HG03060 (cell line): ENCODE results near the gene TRIM54.

Experiments
- ATAC-seq: cut with Tn5 transposase; IDR thresholded peaks from one replicate; pipeline ENCODE4 v1.9.1; 2021; ENCODE audit warnings: low read depth, moderate number of reproducible peaks; ENCODE audit not compliant: unreplicated experiment

Gene TRIM54, protein sequence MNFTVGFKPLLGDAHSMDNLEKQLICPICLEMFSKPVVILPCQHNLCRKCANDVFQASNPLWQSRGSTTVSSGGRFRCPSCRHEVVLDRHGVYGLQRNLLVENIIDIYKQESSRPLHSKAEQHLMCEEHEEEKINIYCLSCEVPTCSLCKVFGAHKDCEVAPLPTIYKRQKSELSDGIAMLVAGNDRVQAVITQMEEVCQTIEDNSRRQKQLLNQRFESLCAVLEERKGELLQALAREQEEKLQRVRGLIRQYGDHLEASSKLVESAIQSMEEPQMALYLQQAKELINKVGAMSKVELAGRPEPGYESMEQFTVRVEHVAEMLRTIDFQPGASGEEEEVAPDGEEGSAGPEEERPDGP

DNA sequence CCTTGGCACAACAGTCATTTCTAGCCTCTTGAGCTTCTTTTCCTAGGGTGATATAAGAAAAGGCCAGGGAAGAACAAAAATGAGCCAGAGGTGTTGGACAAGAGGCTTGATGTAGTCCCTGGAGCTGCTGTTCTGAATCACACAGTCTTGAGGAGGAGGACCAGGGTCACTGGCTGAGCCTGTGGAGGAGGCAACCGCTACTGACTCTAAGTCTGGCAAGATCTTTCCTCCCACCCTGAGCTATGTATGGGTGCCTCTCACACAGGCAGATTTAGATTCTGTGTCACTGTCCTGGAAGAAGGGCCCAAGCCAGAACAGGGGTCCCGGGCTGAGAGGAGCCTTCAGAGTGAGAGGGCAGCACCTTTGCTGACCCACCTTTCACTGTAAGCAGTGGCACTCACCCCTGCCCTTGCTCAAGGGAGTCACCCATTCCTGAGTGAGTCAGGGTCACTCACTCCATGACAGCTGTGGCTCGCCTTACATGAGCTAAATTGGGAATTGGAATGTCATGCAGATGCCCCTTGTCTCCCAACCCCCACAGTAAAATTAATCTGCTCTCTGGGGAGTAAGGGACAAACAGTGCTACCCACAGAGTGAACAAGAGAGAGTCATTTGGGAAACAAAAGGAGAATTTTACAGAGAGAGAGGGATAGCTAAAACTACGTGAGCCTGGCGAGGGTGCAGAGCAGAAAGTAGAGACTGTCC lies at the start of gene TRIM54:
Gene TRIM54 (plus strand): TSS at position 575 of the 705 bp plus-strand sequence. CDS start 303 bp downstream, outside the sequence.
- no peak for ATAC-seq

DNA sequence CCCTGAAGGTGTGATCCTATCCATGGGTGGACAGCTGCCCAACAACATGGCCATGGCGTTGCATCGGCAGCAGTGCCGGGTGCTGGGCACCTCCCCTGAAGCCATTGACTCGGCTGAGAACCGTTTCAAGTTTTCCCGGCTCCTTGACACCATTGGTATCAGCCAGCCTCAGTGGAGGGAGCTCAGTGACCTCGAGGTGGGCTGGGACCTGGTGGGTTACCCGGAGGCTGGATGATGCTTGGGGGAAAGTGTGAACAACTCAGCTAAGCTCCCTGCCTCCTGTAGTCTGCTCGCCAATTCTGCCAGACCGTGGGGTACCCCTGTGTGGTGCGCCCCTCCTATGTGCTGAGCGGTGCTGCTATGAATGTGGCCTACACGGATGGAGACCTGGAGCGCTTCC lies 48.9 kb upstream of the TRIM54 start:
- ATAC-seq: no peak

DNA sequence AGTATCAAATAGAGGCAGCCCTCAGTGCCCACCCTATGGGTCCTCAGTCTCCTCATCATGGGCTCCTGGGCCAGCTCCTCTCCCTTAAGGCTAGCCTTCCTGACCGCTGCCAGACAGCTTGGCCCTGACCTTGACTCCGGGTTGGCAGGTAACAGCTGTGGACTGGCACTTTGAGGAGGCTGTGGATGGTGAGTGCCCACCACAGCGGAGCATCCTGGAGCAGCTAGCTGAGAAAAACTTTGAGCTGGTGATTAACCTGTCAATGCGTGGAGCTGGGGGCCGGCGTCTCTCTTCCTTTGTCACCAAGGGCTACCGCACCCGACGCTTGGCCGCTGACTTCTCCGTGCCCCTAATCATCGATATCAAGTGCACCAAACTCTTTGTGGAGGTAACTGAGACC lies 46.1 kb upstream of the TRIM54 start:
- ATAC-seq: no peak

DNA sequence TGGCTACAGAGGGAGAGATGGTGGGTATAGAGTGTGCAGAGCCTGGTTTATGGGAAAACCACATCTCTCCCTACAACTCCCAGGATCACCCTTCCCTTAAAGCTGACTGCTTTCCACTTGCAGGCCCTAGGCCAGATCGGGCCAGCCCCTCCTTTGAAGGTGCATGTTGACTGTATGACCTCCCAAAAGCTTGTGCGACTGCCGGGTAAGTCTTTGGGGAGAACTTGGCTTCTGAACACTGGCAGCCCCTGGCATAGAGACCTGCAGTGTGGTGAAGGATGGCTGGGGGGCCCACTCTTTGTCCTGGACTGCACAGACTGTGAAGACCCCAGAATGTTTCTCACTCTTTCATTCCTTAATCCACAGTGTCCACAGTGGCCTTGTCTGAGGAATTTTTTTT lies 45.6 kb upstream of the TRIM54 start:
- ATAC-seq: no peak

DNA sequence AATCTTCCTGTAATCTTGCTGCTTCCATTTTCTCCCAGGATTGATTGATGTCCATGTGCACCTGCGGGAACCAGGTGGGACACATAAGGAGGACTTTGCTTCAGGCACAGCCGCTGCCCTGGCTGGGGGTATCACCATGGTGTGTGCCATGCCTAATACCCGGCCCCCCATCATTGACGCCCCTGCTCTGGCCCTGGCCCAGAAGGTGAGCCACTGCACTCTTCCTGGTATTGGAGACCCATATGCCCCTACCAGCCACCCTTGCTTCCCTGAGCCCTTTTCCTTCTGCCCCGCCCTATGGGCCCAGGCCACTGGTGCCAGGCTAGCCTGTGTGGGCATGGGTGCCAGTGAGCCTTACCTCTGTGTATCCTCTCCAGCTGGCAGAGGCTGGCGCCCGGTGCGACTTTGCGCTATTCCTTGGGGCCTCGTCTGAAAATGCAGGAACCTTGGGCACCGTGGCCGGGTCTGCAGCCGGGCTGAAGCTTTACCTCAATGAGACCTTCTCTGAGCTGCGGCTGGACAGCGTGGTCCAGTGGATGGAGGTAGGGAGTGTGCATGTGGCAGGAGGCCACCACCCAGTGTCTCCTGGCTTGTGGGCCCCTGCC lies 44.8 kb upstream of the TRIM54 start:
- ATAC-seq: no peak

DNA sequence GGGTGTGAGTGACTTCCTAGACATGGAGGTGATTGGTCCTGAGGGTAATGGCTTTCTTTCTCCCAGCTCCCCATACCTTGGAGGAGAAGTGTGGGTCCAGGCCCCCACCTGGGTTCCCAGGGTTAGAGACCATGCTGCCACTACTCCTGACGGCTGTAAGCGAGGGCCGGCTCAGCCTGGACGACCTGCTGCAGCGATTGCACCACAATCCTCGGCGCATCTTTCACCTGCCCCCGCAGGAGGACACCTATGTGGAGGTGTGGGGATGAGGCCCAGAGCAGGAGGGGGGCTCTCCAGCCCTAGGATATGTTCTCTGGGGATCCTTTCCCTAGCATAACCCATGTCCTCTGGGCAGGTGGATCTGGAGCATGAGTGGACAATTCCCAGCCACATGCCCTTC lies 43.3 kb upstream of the TRIM54 start:
- ATAC-seq: no peak

DNA sequence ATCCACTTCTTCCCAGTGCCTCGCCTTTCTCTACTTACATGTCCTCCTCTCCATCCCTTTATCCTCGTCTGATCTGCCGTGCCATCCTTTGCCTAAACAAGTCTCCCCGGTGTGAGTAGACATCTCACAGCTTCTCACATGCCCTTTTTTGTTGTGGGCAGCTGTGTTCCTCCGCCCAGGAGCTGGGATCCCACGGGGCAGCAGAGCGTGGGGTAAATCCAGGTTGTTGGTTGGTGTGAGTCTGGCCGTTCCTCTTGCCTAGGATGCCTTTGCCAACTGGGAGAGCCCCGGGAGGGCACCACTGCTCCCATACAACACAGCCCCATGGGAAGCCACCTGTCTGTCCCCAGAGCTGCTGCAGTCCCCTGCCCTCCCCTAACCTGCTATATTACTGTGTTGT lies 41.8 kb upstream of the TRIM54 start:
- no peak for ATAC-seq

DNA sequence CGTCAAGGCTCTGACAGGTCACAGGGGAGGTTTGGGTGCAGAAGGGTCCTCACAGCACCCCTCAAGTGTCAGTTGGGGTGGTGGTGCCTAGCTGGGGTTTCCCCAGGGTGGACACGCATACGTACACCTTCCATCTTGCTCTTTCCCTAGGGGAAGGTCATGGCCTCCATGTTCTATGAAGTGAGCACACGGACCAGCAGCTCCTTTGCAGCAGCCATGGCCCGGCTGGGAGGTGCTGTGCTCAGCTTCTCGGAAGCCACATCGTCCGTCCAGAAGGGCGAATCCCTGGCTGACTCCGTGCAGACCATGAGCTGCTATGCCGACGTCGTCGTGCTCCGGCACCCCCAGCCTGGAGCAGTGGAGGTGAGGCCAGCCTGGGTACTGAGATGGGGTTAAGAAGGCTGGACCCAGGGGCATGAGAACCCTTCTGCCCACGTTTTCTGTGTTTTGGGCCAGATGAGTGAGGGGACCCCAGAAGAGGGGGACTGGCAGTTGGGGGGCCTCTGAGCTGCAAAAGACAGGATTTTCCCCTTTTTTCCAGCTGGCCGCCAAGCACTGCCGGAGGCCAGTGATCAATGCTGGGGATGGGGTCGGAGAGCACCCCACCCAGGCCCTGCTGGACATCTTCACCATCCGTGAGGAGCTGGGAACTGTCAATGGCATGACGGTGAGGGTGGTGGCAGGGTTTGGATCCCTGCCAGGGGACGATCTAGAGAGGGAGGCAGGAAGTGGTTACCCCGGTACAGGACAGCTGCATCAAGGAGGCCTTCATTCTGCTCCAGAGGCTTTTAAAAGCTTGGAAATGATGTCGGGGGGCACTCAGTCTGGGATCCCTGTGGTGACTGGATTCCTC lies 40.2 kb upstream of the TRIM54 start:
- no peak for ATAC-seq

DNA sequence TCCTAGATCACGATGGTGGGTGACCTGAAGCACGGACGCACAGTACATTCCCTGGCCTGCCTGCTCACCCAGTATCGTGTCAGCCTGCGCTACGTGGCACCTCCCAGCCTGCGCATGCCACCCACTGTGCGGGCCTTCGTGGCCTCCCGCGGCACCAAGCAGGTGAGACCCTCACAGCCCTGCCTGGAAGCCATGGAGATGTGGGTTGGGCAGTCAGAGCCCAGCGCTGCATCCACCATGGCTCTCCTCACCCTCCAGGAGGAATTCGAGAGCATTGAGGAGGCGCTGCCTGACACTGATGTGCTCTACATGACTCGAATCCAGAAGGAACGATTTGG lies 39.6 kb upstream of the TRIM54 start:
- no peak for ATAC-seq

DNA sequence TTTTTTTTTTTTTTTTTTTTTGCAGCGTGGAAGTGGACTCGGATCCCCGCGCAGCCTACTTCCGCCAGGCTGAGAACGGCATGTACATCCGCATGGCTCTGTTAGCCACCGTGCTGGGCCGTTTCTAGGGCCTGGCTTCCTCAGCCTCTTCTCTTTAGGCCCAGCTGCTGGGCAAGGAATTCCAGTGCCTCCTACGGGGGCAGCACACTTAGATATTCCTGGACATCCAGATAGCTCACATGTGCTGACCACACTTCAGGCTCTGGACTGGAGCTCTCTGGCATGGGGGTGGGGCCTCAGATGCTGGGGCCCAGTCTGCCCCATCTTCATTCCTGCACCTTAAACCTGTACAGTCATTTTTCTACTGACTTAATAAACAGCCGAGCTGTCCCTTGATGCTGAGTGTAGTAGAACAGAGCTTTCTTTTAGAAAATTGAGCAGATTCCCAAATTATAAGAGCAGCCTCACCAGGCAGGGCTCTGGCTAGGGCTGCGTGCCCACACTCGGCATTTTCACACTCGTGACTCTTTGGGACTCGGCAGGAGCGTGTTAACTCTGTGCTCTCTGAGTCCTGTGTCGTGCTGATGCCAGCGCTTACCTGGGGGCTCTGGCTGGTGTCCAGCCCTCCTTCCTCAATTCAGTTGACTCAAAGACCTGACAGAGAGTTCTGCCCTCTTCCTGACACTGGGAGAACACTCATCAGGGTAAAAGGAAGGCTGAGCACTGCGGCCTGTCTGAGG lies 38.7 kb upstream of the TRIM54 start:
- ATAC-seq: no peak

DNA sequence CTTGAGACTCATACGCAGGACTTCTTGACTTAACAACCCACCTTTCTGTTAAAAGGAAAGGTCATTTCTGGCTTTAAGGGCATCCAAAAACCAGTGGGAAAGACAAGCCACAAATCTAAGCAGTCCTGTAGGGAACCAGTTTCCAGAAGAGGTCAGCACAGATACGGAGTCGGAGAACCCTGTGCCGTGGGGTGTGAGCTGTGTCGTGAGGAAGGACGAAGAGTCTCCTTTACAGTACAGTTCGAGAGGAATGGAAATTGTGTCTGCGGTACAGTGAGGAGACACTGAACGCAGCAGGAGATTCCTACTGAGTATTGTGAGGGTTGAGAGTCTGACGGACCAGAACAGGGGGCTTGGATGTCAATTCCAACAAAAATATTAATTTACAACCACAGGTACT lies 37.1 kb upstream of the TRIM54 start:
- ATAC-seq: no peak

DNA sequence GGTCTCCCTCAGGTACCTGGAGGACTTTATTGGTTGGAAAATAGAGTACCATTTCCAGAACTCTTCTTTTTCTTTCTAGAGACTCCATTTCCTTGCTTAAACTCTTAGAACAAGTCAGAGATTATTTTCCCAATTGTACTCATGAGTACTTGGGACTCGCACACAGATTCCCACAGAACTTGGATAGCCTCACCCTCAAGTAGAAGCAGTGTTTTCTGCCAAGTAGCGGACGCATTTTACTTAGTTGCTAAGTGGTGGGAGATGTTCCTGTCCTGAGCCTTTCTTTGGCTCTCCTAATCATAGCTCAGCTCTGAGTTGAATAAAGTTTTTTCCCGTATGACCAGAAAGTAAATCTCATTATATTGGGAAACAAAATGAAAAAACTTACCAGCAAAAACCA lies 36.6 kb upstream of the TRIM54 start:
- ATAC-seq: no peak

DNA sequence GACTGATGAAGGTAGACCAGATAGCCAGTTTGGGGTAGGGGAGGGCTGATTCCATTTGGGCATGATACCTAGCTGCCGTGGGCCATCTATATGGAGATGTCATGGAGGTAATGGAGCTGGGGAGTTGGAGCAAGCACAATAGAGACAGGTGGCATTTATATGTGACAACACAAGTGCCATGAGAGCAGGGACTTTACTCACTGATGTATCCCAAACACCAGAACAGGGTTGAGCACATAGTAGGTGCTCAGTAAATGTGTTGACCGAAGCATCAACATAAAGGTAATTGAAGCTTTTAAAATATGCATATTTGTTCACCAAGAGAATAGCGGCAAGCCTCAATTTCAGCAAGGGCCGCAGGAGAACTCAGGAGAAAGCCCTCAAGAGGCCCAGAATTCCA lies 34.3 kb upstream of the TRIM54 start:
- ATAC-seq: no peak

DNA sequence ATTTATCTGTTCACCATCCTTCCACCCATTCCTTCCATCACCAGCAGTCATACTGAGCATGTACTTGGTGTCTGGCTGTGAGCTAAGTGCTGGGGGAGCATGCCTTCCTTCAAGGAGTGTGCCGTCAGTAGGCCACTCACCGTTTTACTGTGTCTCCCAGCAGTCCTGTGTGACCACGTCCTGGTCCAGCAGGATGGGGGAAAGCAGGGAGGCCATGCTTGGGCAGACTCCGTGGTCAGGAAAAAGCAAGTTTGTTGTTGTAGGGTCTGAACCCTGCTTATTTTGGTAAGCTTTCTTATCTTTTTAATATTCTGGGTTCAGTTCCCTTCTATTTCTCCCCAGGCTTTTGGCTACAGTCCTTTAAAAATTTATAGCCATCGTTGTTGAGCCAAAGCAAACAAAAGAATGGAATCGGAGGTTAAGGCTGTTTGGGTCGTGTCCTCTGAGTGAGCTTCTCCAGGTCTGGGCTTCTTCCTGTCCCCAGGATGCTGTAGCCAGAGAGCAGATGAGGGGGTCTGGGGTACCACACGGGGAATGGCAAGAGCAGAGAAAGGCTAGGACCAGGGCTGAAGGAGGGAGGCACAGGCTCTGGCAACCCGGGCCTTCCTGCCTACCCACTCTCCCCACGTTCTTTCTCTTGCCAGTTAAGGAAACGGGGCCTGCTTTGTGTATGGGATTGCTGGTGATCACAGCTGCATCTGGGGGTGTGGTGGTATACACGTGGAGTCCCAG lies 32.9 kb upstream of the TRIM54 start:
- no peak for ATAC-seq

DNA sequence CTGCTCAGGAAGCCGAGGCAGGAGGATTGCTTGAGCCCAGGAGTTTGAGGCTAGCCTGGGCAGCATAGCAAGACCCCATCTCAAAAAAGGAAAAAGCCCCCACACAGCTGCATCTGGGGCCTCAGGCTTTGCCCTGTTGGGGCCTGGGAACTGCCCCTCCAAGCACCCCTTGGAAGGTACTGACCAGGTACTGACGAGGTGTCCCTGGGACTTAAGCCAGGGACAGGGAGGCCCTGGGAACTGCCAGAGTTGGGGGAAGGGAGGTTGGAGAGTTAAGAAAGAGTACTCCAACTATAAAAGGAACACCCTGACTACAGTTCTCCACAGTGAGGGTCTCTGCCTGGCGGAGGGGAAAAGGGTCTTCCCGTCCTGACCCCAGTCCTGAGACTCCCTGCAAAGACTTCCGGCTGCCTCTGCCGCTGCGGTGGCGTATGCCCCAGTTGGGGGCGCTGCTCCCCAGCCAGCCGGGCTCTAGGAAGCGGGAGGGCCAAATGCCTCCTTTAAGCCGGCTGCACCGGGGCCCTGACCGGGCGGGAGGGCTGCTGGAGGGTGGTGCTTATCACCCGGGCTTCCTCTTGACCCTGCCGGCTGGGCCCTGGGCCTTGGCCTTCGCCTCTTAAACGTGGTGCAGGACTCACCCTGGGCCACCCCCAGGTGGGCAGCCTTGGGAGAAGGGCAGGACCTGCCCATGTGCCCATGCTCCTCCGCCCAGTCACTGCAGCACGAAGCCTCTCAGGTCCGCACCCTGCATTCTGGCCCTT lies 32.2 kb upstream of the TRIM54 start:
- ATAC-seq: no peak

DNA sequence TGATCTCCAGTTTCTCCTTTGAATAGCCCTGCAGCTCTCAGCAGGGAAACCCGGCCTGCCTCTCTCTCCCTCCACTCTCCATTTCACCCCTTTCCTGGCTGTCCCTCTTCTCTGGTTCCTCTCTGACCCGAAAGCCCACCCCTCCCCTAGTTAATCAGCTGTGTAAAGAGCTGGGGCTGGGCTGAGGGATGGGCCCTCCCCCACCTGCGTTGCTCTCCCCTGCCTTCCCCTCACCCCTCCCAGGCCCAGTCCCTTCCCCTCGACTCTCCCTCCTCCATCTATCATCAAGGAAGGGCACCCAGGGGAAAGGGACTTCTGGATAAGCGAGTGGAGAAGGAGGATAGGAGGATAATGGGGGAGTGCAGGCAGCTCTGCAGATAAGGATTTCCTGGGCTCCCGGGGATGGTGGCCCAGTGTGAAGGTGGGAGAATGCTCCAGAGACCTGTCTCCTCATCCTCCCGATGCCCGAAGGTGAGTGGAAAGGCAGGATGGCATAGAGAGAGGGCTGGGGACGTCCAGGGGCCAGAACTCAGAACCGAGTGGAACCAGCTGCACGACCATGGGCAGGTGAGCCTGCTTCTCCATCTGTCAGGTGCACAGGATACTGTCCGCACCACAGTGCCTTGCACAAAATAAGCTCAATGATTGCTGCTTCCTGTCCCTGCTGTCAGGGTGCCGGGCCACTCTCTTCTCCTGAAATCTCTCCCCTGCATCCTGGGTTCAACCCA lies 31.4 kb upstream of the TRIM54 start:
- ATAC-seq: no peak

DNA sequence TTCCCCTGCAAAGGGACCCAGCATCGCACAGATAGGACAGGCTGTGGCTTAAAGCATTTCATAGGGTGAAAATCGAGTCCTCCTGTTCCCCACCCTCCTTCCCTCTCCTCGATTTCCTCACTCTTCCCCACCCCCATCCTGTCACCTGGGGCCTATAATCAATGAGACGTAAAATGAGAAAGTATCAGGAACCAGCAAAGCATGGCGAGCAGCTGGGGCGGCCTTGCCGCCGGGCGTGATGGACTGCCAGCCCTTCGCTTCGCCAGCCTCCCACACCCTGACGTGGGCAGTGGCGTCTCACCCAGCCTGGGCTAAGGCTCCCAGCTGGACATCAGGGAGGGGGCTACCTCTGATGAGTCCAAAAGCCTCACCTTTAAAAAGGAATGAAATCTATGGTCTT lies 30.5 kb upstream of the TRIM54 start:
- no peak for ATAC-seq

DNA sequence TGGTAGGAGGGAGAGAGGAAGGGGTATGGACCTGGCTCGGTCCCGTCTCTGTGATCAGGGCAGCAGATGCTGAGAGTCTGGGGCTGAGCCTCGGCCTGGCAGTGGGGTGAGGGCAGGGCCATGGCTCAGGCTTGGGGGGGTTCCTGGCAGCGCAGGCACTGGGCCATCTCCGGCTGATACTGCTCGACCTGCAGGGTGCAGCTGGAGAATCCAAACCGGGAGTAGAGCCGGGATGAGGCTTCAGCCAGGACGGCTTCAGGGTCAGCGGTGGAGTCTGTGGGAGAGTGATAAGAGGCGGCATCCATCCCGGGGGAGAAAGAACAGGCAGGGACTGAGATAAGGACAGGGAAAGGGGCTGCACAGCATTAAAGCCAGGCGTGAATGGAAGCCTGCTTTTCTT lies 27.0 kb upstream of the TRIM54 start:
- ATAC-seq: no peak
